B cell (primary cell): ENCODE data around the gene DYNLRB2.

Experiments
- EZH2 ChIP-seq: IDR thresholded peaks from 2 replicates; pipeline ENCODE4 v1.6.1; 2012; ENCODE audit warnings: borderline replicate concordance, low read depth, mild to moderate bottlenecking, moderate library complexity, low read length; ENCODE audit not compliant: insufficient read depth, poor library complexity, severe bottlenecking
- TF ChIP-seq, protein P1 (sequence below): fragments of 200-600 bp; IDR thresholded peaks from one replicate; pipeline ENCODE4 v1.8.0; 2022; ENCODE audit warnings: antibody characterized with exemption, mild to moderate bottlenecking

GRCh38 chr16:80599466-80599865 lies 58.7 kb downstream of the DYNLRB2 start:
- TF ChIP-seq, protein P1, sequence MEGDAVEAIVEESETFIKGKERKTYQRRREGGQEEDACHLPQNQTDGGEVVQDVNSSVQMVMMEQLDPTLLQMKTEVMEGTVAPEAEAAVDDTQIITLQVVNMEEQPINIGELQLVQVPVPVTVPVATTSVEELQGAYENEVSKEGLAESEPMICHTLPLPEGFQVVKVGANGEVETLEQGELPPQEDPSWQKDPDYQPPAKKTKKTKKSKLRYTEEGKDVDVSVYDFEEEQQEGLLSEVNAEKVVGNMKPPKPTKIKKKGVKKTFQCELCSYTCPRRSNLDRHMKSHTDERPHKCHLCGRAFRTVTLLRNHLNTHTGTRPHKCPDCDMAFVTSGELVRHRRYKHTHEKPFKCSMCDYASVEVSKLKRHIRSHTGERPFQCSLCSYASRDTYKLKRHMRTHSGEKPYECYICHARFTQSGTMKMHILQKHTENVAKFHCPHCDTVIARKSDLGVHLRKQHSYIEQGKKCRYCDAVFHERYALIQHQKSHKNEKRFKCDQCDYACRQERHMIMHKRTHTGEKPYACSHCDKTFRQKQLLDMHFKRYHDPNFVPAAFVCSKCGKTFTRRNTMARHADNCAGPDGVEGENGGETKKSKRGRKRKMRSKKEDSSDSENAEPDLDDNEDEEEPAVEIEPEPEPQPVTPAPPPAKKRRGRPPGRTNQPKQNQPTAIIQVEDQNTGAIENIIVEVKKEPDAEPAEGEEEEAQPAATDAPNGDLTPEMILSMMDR: no peak
- no peak for TF ChIP-seq EZH2
